ENCODE results near the gene NEUROD6.

The NEUROD6 gene

GRCh38 chr7:31290601-31291000, 49.9 kb downstream of the NEUROD6 start:
- no peak for TF ChIP-seq CTCF (conservative IDR thresholded peaks at IDR 0.05; ENCODE audit: low read depth, low read length)
- DNase-seq (ENCODE audit: low read depth) = no peak

More at GRCh38 chr7:31290601-31291000, 49.9 kb downstream of the NEUROD6 start:
- H3K4me3 ChIP-seq (ENCODE audit: low read depth, low read length) = no peak overlapping the region

Measured in choroid plexus epithelial cell (primary cell).